CD4-positive, alpha-beta T cell (primary cell): Measurements from ENCODE around the gene FAM227A. TPM values are rescaled to one million over a fixed set of nuclear protein-coding genes. Genes with fewer than 3 reads are reported as not detected.

Experiments used
- ATAC-seq: fragments of 200-7000 bp; cut with Tn5 transposase; one replicate; pipeline ENCODE4 v1.10.0; 2022; ENCODE audit warnings: mild to moderate bottlenecking; ENCODE audit not compliant: poor library complexity
- CTCF ChIA-PET: fragments of 350-600 bp; sonication (Branson Sonifier 250); formaldehyde crosslinking; loops from one replicate; lab custom pipeline; 2021; ENCODE audit warnings: antibody characterized with exemption, inconsistent platforms; lab: Charles Lee
- POLR2A ChIA-PET: fragments of 350-600 bp; sonication (Branson Sonifier 250); formaldehyde crosslinking; loops from one replicate; lab custom pipeline; 2021; ENCODE audit warnings: antibody characterized with exemption, inconsistent platforms; lab: Charles Lee
- DNase-seq, 14 experiments: peaks; one replicate each; pipeline ENCODE4 v3.0.0-alpha.2; 2013 to 2020; ENCODE audit warnings: mixed read lengths in 2 of 14
- H3K27ac ChIP-seq, 2 donors: one replicate each; pipeline versions ENCODE4 v1.5.1 to v1.7.0; 2013; ENCODE audit warnings: low read length in 2 of 2, low read depth in 1 of 2, mild to moderate bottlenecking in 1 of 2
- H3K27me3 ChIP-seq, 2 experiments: 1 replicate in 1 of 2; 2 replicates in 1 of 2; pipeline versions ENCODE4 v1.6.1 to v1.7.0; 2013; ENCODE audit warnings: low read length in 2 of 2, control low read depth in 1 of 2, mild to moderate bottlenecking in 1 of 2, moderate library complexity in 1 of 2; ENCODE audit not compliant: insufficient read depth in 2 of 2, control insufficient read depth in 1 of 2
- H3K36me3 ChIP-seq: one replicate; pipeline ENCODE4 v1.6.1; 2013; ENCODE audit warnings: low read length, control low read depth; ENCODE audit not compliant: insufficient read depth
- H3K4me1 ChIP-seq: one replicate; pipeline ENCODE4 v1.6.1; 2013; ENCODE audit warnings: low read length, control low read depth; ENCODE audit not compliant: insufficient read depth
- H3K4me3 ChIP-seq: one replicate; pipeline ENCODE4 v1.5.1; 2013; ENCODE audit warnings: mild to moderate bottlenecking, low read length, moderate library complexity
- H3K9me3 ChIP-seq, 2 experiments: 1 replicate in 1 of 2; 2 replicates in 1 of 2; pipeline versions ENCODE4 v1.6.1 to v1.7.0; 2013; ENCODE audit warnings: low read length in 2 of 2, mild to moderate bottlenecking in 2 of 2, control low read depth in 1 of 2, moderate library complexity in 1 of 2; ENCODE audit not compliant: control insufficient read depth in 1 of 2, insufficient read depth in 1 of 2
- H3K27ac Mint-ChIP-seq: one replicate; pipeline ENCODE4 v1.8.0; 2020; ENCODE audit warnings: mixed read lengths
- H3K27me3 Mint-ChIP-seq: one replicate; pipeline ENCODE4 v1.8.0; 2021; ENCODE audit warnings: mixed read lengths
- H3K36me3 Mint-ChIP-seq: one replicate; pipeline ENCODE4 v1.8.0; 2021; ENCODE audit warnings: low read depth, mixed read lengths
- H3K4me1 Mint-ChIP-seq: one replicate; pipeline ENCODE4 v1.8.0; 2021; ENCODE audit warnings: low read depth, mixed read lengths
- H3K4me3 Mint-ChIP-seq: one replicate; pipeline ENCODE4 v1.8.0; 2020; ENCODE audit warnings: mild to moderate bottlenecking, mixed read lengths
- H3K9me3 Mint-ChIP-seq: one replicate; pipeline ENCODE4 v1.8.0; 2020; ENCODE audit warnings: mixed read lengths
- CTCF ChIP-seq: fragments of 200-600 bp; IDR thresholded peaks from one replicate; pipeline ENCODE4 v1.8.0; 2022; ENCODE audit warnings: antibody characterized with exemption, mild to moderate bottlenecking
- intact Hi-C, 2 experiments: fragments of 100-400 bp; cut with DNase I in 1 of 2; cut with micrococcal nuclease in 1 of 2; formaldehyde crosslinking; loops; one replicate each; pipeline versions ENCODE4 v1.15.1 to v1.9.0; 2023 to 2025; cut with DNase I, micrococcal nuclease
- total RNA-seq, 174 experiments: library from RNA in 2 of 174; stranded (reverse) in 2 of 174; gene quantifications; one replicate each; pipeline ENCODE4 v1.2.3 and lab custom pipeline; 2021 to 2026

Gene FAM227A
- total RNA-seq, 2 experiments from 2014 or later: 0.34 to 0.91 TPM

DNA sequence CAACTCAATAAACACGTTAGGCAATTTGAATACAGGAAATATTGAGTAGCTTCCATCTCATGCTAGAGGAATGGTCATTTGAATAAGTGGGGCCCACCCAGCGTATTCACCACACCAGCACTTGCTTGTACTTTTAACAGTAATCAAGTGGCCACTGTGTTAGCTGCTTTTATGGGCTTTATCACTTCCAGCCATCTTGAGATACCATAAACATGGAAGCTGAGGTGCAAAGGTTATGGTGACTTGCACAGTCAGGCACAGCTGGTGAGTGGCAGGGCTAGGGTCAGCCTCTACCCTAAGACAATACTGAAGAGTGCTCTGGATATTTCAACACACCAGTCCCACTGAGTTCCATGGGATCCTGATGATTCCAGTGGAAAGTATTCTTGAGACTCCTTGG is 37.9 kb upstream of the FAM227A start:
- intact Hi-C loops: loop anchor here in 1 of 2 experiments (10.0 kb wide), 1 partner anchor 289 kb away; no protein-coding TSS in a partner anchor
- H3K9me3 ChIP-seq: no peaks in the 10 kb centered on the region
- CTCF ChIA-PET: interaction anchor here (1.7 kb wide), 1 partner anchor 12 kb away, joined by 9 read pairs; the partner anchor contains the start of gene TOMM22

GRCh38 chr22:38689651-38690050 is 33.5 kb upstream of the FAM227A start:
- intact Hi-C loops: loop anchor here in 1 of 2 experiments (10.0 kb wide), 2 partner anchors 185 to 285 kb away; partner anchors contain the start of gene DDX17
- ATAC-seq (no peak), DNase-seq (no peak)
- ChIA-PET CTCF (interaction anchor here (0.6 kb wide), 1 partner anchor 48 kb away, joined by 3 read pairs; no protein-coding TSS in a partner anchor), POLR2A (no interaction called here)
- H3K9me3 Mint-ChIP-seq: no peaks in the 10 kb centered on the region
- H3K4me1 Mint-ChIP-seq: peaks cover 23% of the 10 kb centered on the region
- H3K27ac ChIP-seq: no peak overlapping the region
- H3K36me3 ChIP-seq: peaks cover 55% of the 10 kb centered on the region
- no peak overlapping the region for H3K4me3 ChIP-seq
- no peaks in the 10 kb centered on the region for H3K27me3 ChIP-seq
- peaks cover 4% of the 10 kb centered on the region for H3K4me1 ChIP-seq
- no peak overlapping the region for H3K27ac Mint-ChIP-seq
- no peak overlapping the region for H3K4me3 Mint-ChIP-seq
- H3K27me3 Mint-ChIP-seq: no peaks in the 10 kb centered on the region
- no peaks in the 10 kb centered on the region for H3K9me3 ChIP-seq
- peaks cover 86% of the 10 kb centered on the region for H3K36me3 Mint-ChIP-seq
- no peak for TF ChIP-seq CTCF

More for the DNA sequence above, 37.9 kb upstream of the FAM227A start:
- H3K27ac Mint-ChIP-seq: no peak overlapping the region
- H3K4me1 Mint-ChIP-seq: peaks cover 58% of the 10 kb centered on the region
- POLR2A ChIA-PET: interaction anchor here (0.6 kb wide), 1 partner anchor 1326 kb away, joined by 4 read pairs; no protein-coding TSS in a partner anchor
- DNase-seq: no peak
- no peaks in the 10 kb centered on the region for H3K27me3 Mint-ChIP-seq
- Histone ChIP-seq H3K4me3 (no peak overlapping the region), H3K27me3 (no peaks in the 10 kb centered on the region), H3K4me1 (peaks cover 35% of the 10 kb centered on the region), H3K36me3 (peaks cover 23% of the 10 kb centered on the region), H3K27ac (no peak overlapping the region)
- no peak overlapping the region for H3K4me3 Mint-ChIP-seq
- no peaks in the 10 kb centered on the region for H3K9me3 Mint-ChIP-seq
- ATAC-seq: no peak
- peaks cover 76% of the 10 kb centered on the region for H3K36me3 Mint-ChIP-seq
- TF ChIP-seq CTCF: no peak

DNA sequence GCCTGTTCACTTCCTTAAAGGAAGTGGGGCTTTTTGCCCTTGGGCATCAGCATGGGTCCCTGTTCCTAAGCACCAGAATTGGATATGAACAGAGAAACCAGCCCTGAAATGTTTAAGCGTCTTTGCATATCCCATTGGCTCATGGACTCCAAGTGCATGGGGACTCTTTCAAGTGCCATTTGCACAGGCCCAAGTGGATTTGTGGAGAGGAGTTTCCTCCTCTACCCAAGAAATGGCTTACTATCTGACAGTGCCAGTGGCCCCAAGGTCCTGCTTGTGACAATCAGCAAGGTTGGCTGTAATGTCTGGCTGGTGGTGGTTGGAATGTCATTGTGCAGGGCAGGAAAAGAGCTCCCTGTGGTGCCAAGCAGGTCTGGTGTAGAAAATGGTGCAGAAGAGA is 29.6 kb upstream of the FAM227A start:
- Histone ChIP-seq H3K27ac (no peak overlapping the region), H3K36me3 (peaks cover 55% of the 10 kb centered on the region), H3K4me1 (peaks cover 18% of the 10 kb centered on the region), H3K4me3 (no peak overlapping the region), H3K9me3 (no peaks in the 10 kb centered on the region), H3K27me3 (no peaks in the 10 kb centered on the region)
- intact Hi-C loops: loop anchor here (1.0 to 10.0 kb wide), 2 partner anchors 29 to 181 kb away; partner anchors contain the start of genes CBY1 (in 1 of the 2), DDX17 (in 1 of the 2) and FAM227A (in 1 of the 2)
- no peaks in the 10 kb centered on the region for H3K27me3 Mint-ChIP-seq
- ATAC-seq: no peak
- H3K36me3 Mint-ChIP-seq: peaks cover 83% of the 10 kb centered on the region
- H3K4me3 Mint-ChIP-seq: no peak overlapping the region
- ChIA-PET POLR2A (no interaction called here), CTCF (no interaction called here)
- peaks cover 24% of the 10 kb centered on the region for H3K4me1 Mint-ChIP-seq
- no peak for DNase-seq
- TF ChIP-seq CTCF: no peak
- no peak overlapping the region for H3K27ac Mint-ChIP-seq
- no peaks in the 10 kb centered on the region for H3K9me3 Mint-ChIP-seq
